ENCODE measurements around the gene PDXP. TPM values are rescaled to one million over a fixed set of nuclear protein-coding genes. Genes with fewer than 3 reads are reported as not detected.

Gene PDXP
- total RNA-seq, 1 donor from 2014 or later = 13.3 TPM

GRCh38 chr22:37626144-37626543 lies 32.4 kb upstream of the PDXP start:
- Histone ChIP-seq H3K36me3 (ENCODE audit: control insufficient read depth, insufficient read depth, low read length) (peaks cover 4% of the 10 kb centered on the region), H3K4me3 (ENCODE audit: low read depth, low read length) (no peak overlapping the region), H3K27me3 (ENCODE audit: control insufficient read depth, insufficient read depth, low read length) (no peaks in the 10 kb centered on the region)
- no peak for TF ChIP-seq CTCF (IDR thresholded peaks at IDR 0.05; ENCODE audit: insufficient read depth, low read length, poor library complexity, severe bottlenecking)
- DNase-seq (ENCODE audit: low read depth) = no peak

GRCh38 chr22:37626556-37627075 lies 31.9 kb upstream of the PDXP start:
- TF ChIP-seq CTCF (IDR thresholded peaks at IDR 0.05; ENCODE audit: insufficient read depth, low read length, poor library complexity, severe bottlenecking) = no peak
- no peak overlapping the region for H3K4me3 ChIP-seq (ENCODE audit: low read depth, low read length)
- no peak for DNase-seq (ENCODE audit: low read depth)
- peaks cover 6% of the 10 kb centered on the region for H3K36me3 ChIP-seq (ENCODE audit: control insufficient read depth, insufficient read depth, low read length)
- no peaks in the 10 kb centered on the region for H3K27me3 ChIP-seq (ENCODE audit: control insufficient read depth, insufficient read depth, low read length)

GRCh38 chr22:37627121-37627520 lies 31.4 kb upstream of the PDXP start:
- Histone ChIP-seq H3K4me3 (ENCODE audit: low read depth, low read length) (no peak overlapping the region), H3K27me3 (ENCODE audit: control insufficient read depth, insufficient read depth, low read length) (no peaks in the 10 kb centered on the region), H3K36me3 (ENCODE audit: control insufficient read depth, insufficient read depth, low read length) (peaks cover 6% of the 10 kb centered on the region)
- no peak for DNase-seq (ENCODE audit: low read depth)
- no peak for TF ChIP-seq CTCF (IDR thresholded peaks at IDR 0.05; ENCODE audit: insufficient read depth, low read length, poor library complexity, severe bottlenecking)

- Histone ChIP-seq H3K4me3 (ENCODE audit: low read depth, low read length) (no peak overlapping the region), H3K27me3 (ENCODE audit: control insufficient read depth, insufficient read depth, low read length) (no peaks in the 10 kb centered on the region), H3K36me3 (ENCODE audit: control insufficient read depth, insufficient read depth, low read length) (peaks cover 6% of the 10 kb centered on the region)
- no peak for TF ChIP-seq CTCF (IDR thresholded peaks at IDR 0.05; ENCODE audit: insufficient read depth, low read length, poor library complexity, severe bottlenecking)
- DNase-seq (ENCODE audit: low read depth) = no peak
These were observed 31.0 kb upstream of the PDXP start for GRCh38 chr22:37627545-37627944.

GRCh38 chr22:37628830-37629229 lies 29.7 kb upstream of the PDXP start:
- peaks cover 6% of the 10 kb centered on the region for H3K36me3 ChIP-seq (ENCODE audit: control insufficient read depth, insufficient read depth, low read length)
- TF ChIP-seq CTCF (IDR thresholded peaks at IDR 0.05; ENCODE audit: insufficient read depth, low read length, poor library complexity, severe bottlenecking) = no peak
- DNase-seq (ENCODE audit: low read depth) = no peak
- H3K4me3 ChIP-seq (ENCODE audit: low read depth, low read length) = no peak overlapping the region
- no peaks in the 10 kb centered on the region for H3K27me3 ChIP-seq (ENCODE audit: control insufficient read depth, insufficient read depth, low read length)

- no peak for DNase-seq (ENCODE audit: low read depth)
- Histone ChIP-seq H3K36me3 (ENCODE audit: control insufficient read depth, insufficient read depth, low read length) (peaks cover 6% of the 10 kb centered on the region), H3K4me3 (ENCODE audit: low read depth, low read length) (no peak overlapping the region), H3K27me3 (ENCODE audit: control insufficient read depth, insufficient read depth, low read length) (no peaks in the 10 kb centered on the region)
- no peak for TF ChIP-seq CTCF (IDR thresholded peaks at IDR 0.05; ENCODE audit: insufficient read depth, low read length, poor library complexity, severe bottlenecking)
These were observed 28.6 kb upstream of the PDXP start for GRCh38 chr22:37629928-37630327.
